Measurements from ENCODE around the gene ZFAND2A. TPM values are rescaled to one million over a fixed set of nuclear protein-coding genes. Genes with fewer than 3 reads are reported as not detected.

Gene ZFAND2A
- total RNA-seq, 1 experiment from 2014 or later: 19.1 TPM

- DNase-seq (ENCODE audit: low read depth, low spot score) (no peak), ATAC-seq (no peak)
- H3K27me3 ChIP-seq (ENCODE audit: insufficient read depth, low read length): no peaks in the 10 kb centered on the region
- H3K4me3 ChIP-seq (replicated peaks in 1 of 2; ENCODE audit: low read depth in 1 of 2, low read length in 2 of 2): no peak overlapping the region
- no peak overlapping the region for H2AFZ ChIP-seq (ENCODE audit: low read depth, low read length, poor library complexity, severe bottlenecking)
- no peaks in the 10 kb centered on the region for H3K9me3 ChIP-seq (ENCODE audit: control insufficient read depth in 1 of 2, insufficient read depth in 1 of 2, low read depth in 1 of 2, low read length in 2 of 2)
- CTCF ChIA-PET: no interaction called here
- no peaks in the 10 kb centered on the region for H3K9me2 ChIP-seq (ENCODE audit: insufficient read depth)
- H3K4me2 ChIP-seq (ENCODE audit: low read length): no peak overlapping the region
- peaks cover 3 to 11% of the 10 kb centered on the region in 2 experiments; a peak in 2 of 4 replicates for H3K4me1 ChIP-seq (ENCODE audit: control insufficient read depth in 1 of 2, insufficient read depth in 2 of 2, low read length in 2 of 2)
- H3K79me2 ChIP-seq (ENCODE audit: insufficient read depth, low read length): peaks cover 24% of the 10 kb centered on the region
- no peaks in the 10 kb centered on the region for H4K20me1 ChIP-seq (ENCODE audit: insufficient read depth)
- H3K27ac ChIP-seq (ENCODE audit: low read depth, low read length): no peak overlapping the region
- BruUV-seq (replicated peaks): no TSS peak
- TF ChIP-seq ATF3 (IDR thresholded peaks at IDR 0.05) (no peak), RAD21 (IDR thresholded peaks at IDR 0.05; ENCODE audit: low read depth) (no peak), POLR2A (IDR thresholded peaks at IDR 0.05; ENCODE audit: borderline replicate concordance, extremely low read depth, insufficient read depth, insufficient read length) (no peak), FOSL1 (IDR thresholded peaks at IDR 0.05; ENCODE audit: low read depth) (no peak), ZFX (IDR thresholded peaks at IDR 0.05) (no peak), CBX3 (IDR thresholded peaks at IDR 0.05; ENCODE audit: low read depth) (no peak)
- POLR2A ChIA-PET: no interaction called here
- H3K36me3 ChIP-seq (ENCODE audit: control insufficient read depth in 1 of 2, insufficient read depth in 2 of 2, low read length in 2 of 2): peaks cover 16 to 30% of the 10 kb centered on the region in 2 experiments
- intact Hi-C loops (cut with micrococcal nuclease): no loop called here
- H3K9ac ChIP-seq (ENCODE audit: low read length): no peak overlapping the region
- RAD21 ChIA-PET (ENCODE audit: low non-redundant PET in 1 of 2, low total read pairs in 2 of 2, uncharacterized antibody in 2 of 2, unreplicated experiment in 2 of 2): no interaction called here
These were observed 7.5 kb downstream of the ZFAND2A start for GRCh38 chr7:1152492-1152891.

GRCh38 chr7:1151653-1152425 is 8.2 kb downstream of the ZFAND2A start:
- H3K27ac ChIP-seq (ENCODE audit: low read depth, low read length): no peak overlapping the region
- DNase-seq (ENCODE audit: low read depth, low spot score) (no peak), ATAC-seq (no peak)
- H3K4me1 ChIP-seq (ENCODE audit: control insufficient read depth in 1 of 2, insufficient read depth in 2 of 2, low read length in 2 of 2): peaks cover 3 to 5% of the 10 kb centered on the region in 2 experiments; a peak in 2 of 4 replicates
- no peaks in the 10 kb centered on the region for H4K20me1 ChIP-seq (ENCODE audit: insufficient read depth)
- POLR2A ChIA-PET: no interaction called here
- peaks cover 18% of the 10 kb centered on the region for H3K79me2 ChIP-seq (ENCODE audit: insufficient read depth, low read length)
- intact Hi-C loops (cut with micrococcal nuclease): no loop called here
- H3K27me3 ChIP-seq (ENCODE audit: insufficient read depth, low read length): no peaks in the 10 kb centered on the region
- no peak for TF ChIP-seq CBX3 (IDR thresholded peaks at IDR 0.05; ENCODE audit: low read depth)
- CTCF ChIA-PET: interaction anchor here (1.0 kb wide), 1 partner anchor 25 kb away, joined by 3 read pairs; no protein-coding TSS in a partner anchor
- H3K9ac ChIP-seq (ENCODE audit: low read length): no peak overlapping the region
- no peak overlapping the region for H3K4me2 ChIP-seq (ENCODE audit: low read length)
- no peaks in the 10 kb centered on the region for H3K9me2 ChIP-seq (ENCODE audit: insufficient read depth)
- RAD21 ChIA-PET (ENCODE audit: low non-redundant PET in 1 of 2, low total read pairs in 2 of 2, uncharacterized antibody in 2 of 2, unreplicated experiment in 2 of 2): no interaction called here
- no peak overlapping the region for H3K4me3 ChIP-seq (replicated peaks in 1 of 2; ENCODE audit: low read depth in 1 of 2, low read length in 2 of 2)
- no TSS peak for BruUV-seq (replicated peaks)
- no peak overlapping the region for H2AFZ ChIP-seq (ENCODE audit: low read depth, low read length, poor library complexity, severe bottlenecking)
- peaks cover 16 to 24% of the 10 kb centered on the region in 2 experiments; a peak in 3 of 4 replicates for H3K36me3 ChIP-seq (ENCODE audit: control insufficient read depth in 1 of 2, insufficient read depth in 2 of 2, low read length in 2 of 2)
- no peaks in the 10 kb centered on the region for H3K9me3 ChIP-seq (ENCODE audit: control insufficient read depth in 1 of 2, insufficient read depth in 1 of 2, low read depth in 1 of 2, low read length in 2 of 2)

Data from HCT116 (cell line).